Activated CD8-positive, alpha-beta memory T cell treated with anti-CD3 and anti-CD28 coated beads for 48 hours (primary cell): ENCODE measurements around the gene ACAA2.
"Not testable (repeated sequence)": the region's sequence is repeated elsewhere in the genome, so short reads cannot be mapped to it uniquely, and the experiment has no call there.

ENCODE experiments used
- DNase-seq, 3 experiments: peaks; one replicate each; pipeline ENCODE4 v3.0.0-alpha.2; 2020; ENCODE audit warnings: low read depth in 2 of 3, low spot score in 2 of 3

ACAA2 gene

GRCh38 chr18:49813069-49813318, 339 bp downstream of the ACAA2 start:
- no peak for DNase-seq

GRCh38 chr18:49812286-49813068, 856 bp downstream of the ACAA2 start:
- DNase-seq: no peak

GRCh38 chr18:49811151-49811938, 2.0 kb downstream of the ACAA2 start:
- no peak for DNase-seq

GRCh38 chr18:49808553-49809191, 4.7 kb downstream of the ACAA2 start:
- not testable (repeated sequence) for DNase-seq

- no peak for DNase-seq
Measured at GRCh38 chr18:49804096-49804495, 9.2 kb downstream of the ACAA2 start.

GRCh38 chr18:49802623-49803022, 10.7 kb downstream of the ACAA2 start:
- no peak for DNase-seq

GRCh38 chr18:49800491-49800890, 12.8 kb downstream of the ACAA2 start:
- not testable (repeated sequence) for DNase-seq

GRCh38 chr18:49799806-49800205, 13.5 kb downstream of the ACAA2 start:
- DNase-seq: not testable (repeated sequence)

GRCh38 chr18:49798001-49798400, 15.3 kb downstream of the ACAA2 start:
- no peak for DNase-seq

GRCh38 chr18:49795612-49796552, 17.5 kb downstream of the ACAA2 start:
- DNase-seq: no peak

- no peak for DNase-seq
Measured at GRCh38 chr18:49794743-49795142, 18.6 kb downstream of the ACAA2 start.

GRCh38 chr18:49789560-49790134, 23.7 kb downstream of the ACAA2 start:
- not testable (repeated sequence) for DNase-seq

GRCh38 chr18:49788327-49788898, 24.9 kb downstream of the ACAA2 start:
- no peak for DNase-seq

- DNase-seq: no peak
Measured at GRCh38 chr18:49786019-49786720, 27.2 kb downstream of the ACAA2 start.

GRCh38 chr18:49784427-49785185, 28.7 kb downstream of the ACAA2 start:
- no peak for DNase-seq

- DNase-seq: not testable (repeated sequence)
Measured at GRCh38 chr18:49783631-49784030, 29.7 kb downstream of the ACAA2 start.

- DNase-seq: no peak
Measured at GRCh38 chr18:49778826-49779465, 34.4 kb downstream of the ACAA2 start.

- no peak for DNase-seq
Measured at GRCh38 chr18:49769047-49769728, 44.1 kb downstream of the ACAA2 start.
